K562 (cell line): Measurements from ENCODE around the gene NCL. TPM values are rescaled to one million over a fixed set of nuclear protein-coding genes. Genes with fewer than 3 reads are reported as not detected.
A peak's percentile ranks its signal among the peaks of the same experiment; 100 is the strongest.

Source experiments
- ATAC-seq: fragments of 200-7000 bp; cut with Tn5 transposase; 3 replicates; pipeline ENCODE4 v1.9.1; 2020; ENCODE audit warnings: moderate library complexity
- BruUV-seq: library from RNA; stranded (reverse); fragments of 400-500 nt; replicated peaks from 2 replicates; lab custom pipeline; 2021; lab: Mats Ljungman, UMichigan
- CTCF ChIA-PET: fragments of 300-600 bp; formaldehyde crosslinking; extraction: SDS; loops from one replicate; lab custom pipeline; 2021; ENCODE audit warnings: low intra/inter-chr PET ratio; lab: Yijun Ruan, JAX
- POLR2A ChIA-PET: fragments of 300-600, 350-650 bp; sonication (Branson Sonifier 250); formaldehyde crosslinking; extraction: SDS; loops from one replicate; lab custom pipeline; 2021; ENCODE audit warnings: antibody characterized with exemption, inconsistent platforms; lab: Yijun Ruan, JAX
- DNase-seq, 4 experiments: peaks; one replicate each; pipeline versions ENCODE4 v3.0.0 to v3.0.0-alpha.2; 2011 to 2018; ENCODE audit warnings: low spot score in 3 of 4, mixed read lengths in 3 of 4; ENCODE audit errors: extremely low read depth in 1 of 4
- FAIRE-seq: peaks from 2 replicates; lab custom pipeline; 2011; peaks lifted over from hg19 to GRCh38; lab: Jason Lieb, UNC
- H2AFZ ChIP-seq: 2 replicates; pipeline ENCODE4 v1.6.0; 2011; ENCODE audit warnings: low read depth, low read length, control low read depth, inconsistent platforms
- H3K27ac ChIP-seq: fragments of 200-600 bp; 3 replicates; pipeline ENCODE4 v1.8.0; 2011; ENCODE audit warnings: low read depth, mild to moderate bottlenecking, control low read depth, inconsistent platforms, low read length, moderate library complexity, mixed read lengths; ENCODE audit errors: extremely low read depth
- H3K27me3 ChIP-seq, 2 experiments: fragments of 300-600 bp in 1 of 2; 2 replicates in 1 of 2; 3 replicates in 1 of 2; pipeline versions ENCODE4 v1.6.0 to v1.8.0; 2011; ENCODE audit warnings: inconsistent platforms in 2 of 2, low read length in 2 of 2, mild to moderate bottlenecking in 1 of 2, mixed read lengths in 1 of 2, moderate library complexity in 1 of 2; ENCODE audit not compliant: control insufficient read depth in 2 of 2, insufficient read depth in 2 of 2
- H3K36me3 ChIP-seq: fragments of 300-600 bp; 3 replicates; pipeline ENCODE4 v1.8.0; 2011; ENCODE audit warnings: mild to moderate bottlenecking, low read length, inconsistent platforms; ENCODE audit not compliant: control insufficient read depth, insufficient read depth
- H3K4me1 ChIP-seq, 2 experiments: fragments of 200-600 bp in 1 of 2; replicated peaks in 1 of 2; 2 replicates in 1 of 2; 3 replicates in 1 of 2; pipeline versions ENCODE4 v1.5.1 to v1.8.0; 2011; ENCODE audit warnings: inconsistent platforms in 2 of 2, low read length in 2 of 2, mild to moderate bottlenecking in 1 of 2, mixed read lengths in 1 of 2, moderate library complexity in 1 of 2; ENCODE audit not compliant: control insufficient read depth in 2 of 2, insufficient read depth in 2 of 2
- H3K4me2 ChIP-seq: 2 replicates; pipeline ENCODE4 v1.6.1; 2011; ENCODE audit warnings: low read length, control low read depth, inconsistent platforms, mixed read lengths; ENCODE audit not compliant: insufficient read depth
- H3K4me3 ChIP-seq: fragments of 200-600 bp; sonication (generic), shearing (Covaris generic); 2 replicates; pipeline ENCODE4 v1.5.1; 2016; ENCODE audit warnings: control low read depth, inconsistent platforms
- H3K79me2 ChIP-seq: fragments of 200-600 bp; 3 replicates; pipeline ENCODE4 v1.8.0; 2011; ENCODE audit warnings: low read length, inconsistent platforms; ENCODE audit not compliant: control insufficient read depth, insufficient read depth
- H3K9ac ChIP-seq, 2 experiments: 2 replicates each; pipeline versions ENCODE4 v1.6.0 to v1.6.1; 2011; ENCODE audit warnings: low read depth in 2 of 2, low read length in 2 of 2, control low read depth in 1 of 2, inconsistent platforms in 1 of 2, mild to moderate bottlenecking in 1 of 2, mixed read lengths in 1 of 2; ENCODE audit not compliant: insufficient read depth in 1 of 2
- H3K9me1 ChIP-seq: one replicate; pipeline ENCODE4 v1.6.0; 2011; ENCODE audit warnings: inconsistent platforms, mild to moderate bottlenecking, low read length, moderate library complexity; ENCODE audit not compliant: control insufficient read depth, insufficient read depth
- H3K9me3 ChIP-seq: replicated peaks from 2 replicates; pipeline ENCODE4 v1.5.1; 2011; ENCODE audit warnings: low read depth, low read length, inconsistent platforms; ENCODE audit not compliant: control insufficient read depth, insufficient read depth
- H4K20me1 ChIP-seq: replicated peaks from 2 replicates; pipeline ENCODE4 v1.6.1; 2011; ENCODE audit warnings: low read length, inconsistent platforms, mixed read lengths; ENCODE audit not compliant: control insufficient read depth, insufficient read depth
- CBFA2T2 ChIP-seq: fragments of 450-650 bp; conservative IDR thresholded peaks from 2 replicates; pipeline ENCODE4 v1.6.1; 2017; ENCODE audit warnings: mild to moderate bottlenecking
- DIDO1 ChIP-seq: fragments of 450-650 bp; IDR thresholded peaks from 2 replicates; pipeline ENCODE4 v1.6.1; 2016; ENCODE audit warnings: low read depth, missing biosample characterization, missing genetic modification characterization
- MAFG ChIP-seq: fragments of 450-650 bp; conservative IDR thresholded peaks from 2 replicates; pipeline ENCODE4 v1.6.1; 2016; ENCODE audit warnings: missing genetic modification characterization, missing compliant biosample characterization
- NCOR1 ChIP-seq: fragments of 450-650 bp; IDR thresholded peaks from 2 replicates; pipeline ENCODE4 v1.6.1; 2016; ENCODE audit warnings: mild to moderate bottlenecking, moderate library complexity
- PKNOX1 ChIP-seq: fragments of 450-650 bp; IDR thresholded peaks from 2 replicates; pipeline ENCODE4 v1.6.1; 2016
- PREB ChIP-seq: sonication (generic); formaldehyde crosslinking; IDR thresholded peaks from 2 replicates; pipeline ENCODE4 v1.8.1; 2023; ENCODE audit warnings: mild to moderate bottlenecking, missing genetic modification reagents
- SMC3 ChIP-seq: conservative IDR thresholded peaks from 2 replicates; pipeline ENCODE4 v1.6.1; 2011; ENCODE audit warnings: low read depth, low read length, improper control_type of control experiment; ENCODE audit not compliant: insufficient read depth
- SNIP1 ChIP-seq: fragments of 450-650 bp; IDR thresholded peaks from 2 replicates; pipeline ENCODE4 v1.7.1; 2017; ENCODE audit warnings: low read depth, mild to moderate bottlenecking
- TCF3 ChIP-seq: sonication (generic); formaldehyde crosslinking; IDR thresholded peaks from 2 replicates; pipeline ENCODE4 v1.4.0; 2020; ENCODE audit warnings: mild to moderate bottlenecking, missing genetic modification reagents
- ZNF384 ChIP-seq: IDR thresholded peaks from 2 replicates; pipeline ENCODE4 v1.6.1; 2012; ENCODE audit warnings: low read depth, low read length, improper control_type of control experiment
- WGBS: fragments of 100-300 bp; shearing (Covaris generic); methylation state at CpG from one replicate; pipeline ENCODE4 v1.1.6; 2016; ENCODE audit warnings: low coverage, mixed read lengths; ENCODE audit not compliant: insufficient coverage; ENCODE audit errors: missing lambda C conversion rate; 5-methylcytosine and 5-hydroxymethylcytosine counted together
- in situ Hi-C: fragments of 300-500 bp; cut with MboI; formaldehyde crosslinking; loops from 4 replicates; pipeline ENCODE4 v1.15.0; 2018; ENCODE audit warnings: inconsistent platforms, mixed read lengths
- intact Hi-C: fragments of 100-400 bp; cut with micrococcal nuclease; formaldehyde crosslinking; loops from 2 replicates; pipeline ENCODE4 v1.14.2; 2022
- polyA plus RNA-seq, 8 experiments: library from polyadenylated mRNA; depleted of rRNA in 4 of 8; stranded (reverse) in 5 of 8; unstranded in 3 of 8; fragments of >200 nt; fragmentation: Nextera tagmentation in 2 of 8; fragmentation: Illumina TruSeq in 1 of 8; extraction: Ambion mirVana in 2 of 8; extraction: Trizol in 1 of 8; gene quantifications; 2 replicates each; pipeline versions ENCODE4 v1.2.1 to v1.2.3, GENCODE V29; 2011 to 2014; ENCODE audit warnings: inconsistent platforms in 1 of 8, missing spikeins in 1 of 8
- total RNA-seq, 7 experiments: library from RNA; depleted of rRNA in 6 of 7; stranded (reverse); fragments of >200 nt in 6 of 7; fragmentation: Illumina TruSeq in 2 of 7; extraction: Trizol in 2 of 7; gene quantifications; 2 replicates each; pipeline versions ENCODE4 v1.2.1 to v1.2.3, GENCODE V29; 2011 to 2021; ENCODE audit warnings: low replicate concordance in 1 of 7

The NCL gene
- total and polyA plus RNA-seq, 9 of the 15 experiments (the other 6 are each of a cell fraction or from before 2014, with no cell fraction given), result 80.9 to 732 (median 361) TPM

GRCh38 chr2:231429901-231430300 is 34.4 kb downstream of the NCL start (continued):
- TF ChIP-seq MAFG (tag), result no peak
- no peak for TF ChIP-seq SNIP1
- TF ChIP-seq CBFA2T2, result peak; percentile 71
- peak; percentile 67 for TF ChIP-seq NCOR1
- TF ChIP-seq TCF3 (CRISPR knock-in tag), result peak; percentile 68
- no peak for TF ChIP-seq PREB
- no peak for TF ChIP-seq SMC3
- TF ChIP-seq ZNF384, result no peak

GRCh38 chr2:231429152-231429551 is 35.1 kb downstream of the NCL start:
- no peaks in the 10 kb centered on the region for H3K79me2 ChIP-seq
- no peaks in the 10 kb centered on the region for H3K9me1 ChIP-seq
- H3K4me3 ChIP-seq, result no peak overlapping the region
- no TSS peak for BruUV-seq
- no peak overlapping the region for H3K27ac ChIP-seq
- ChIA-PET POLR2A (interaction anchor here (0.7 to 1.0 kb wide), 2 partner anchors 21 to 191 kb away, joined by 3 to 4 read pairs; no protein-coding TSS in a partner anchor), CTCF (no interaction called here)
- intact Hi-C loops, result no loop called here
- peaks cover 0 to 19% of the 10 kb centered on the region in 2 experiments; a peak in 3 of 5 replicates for H3K27me3 ChIP-seq
- ATAC-seq (no peak), FAIRE-seq (no peak), DNase-seq (no peak)
- in situ Hi-C loops, result no loop called here
- H3K4me1 ChIP-seq, result no peaks in the 10 kb centered on the region
- peaks cover 2% of the 10 kb centered on the region; the same call in 1 of the 2 replicates for H3K9me3 ChIP-seq
- H3K9ac ChIP-seq, result no peak overlapping the region
- H3K36me3 ChIP-seq, result no peaks in the 10 kb centered on the region
- H3K4me2 ChIP-seq, result no peak overlapping the region
- no peaks in the 10 kb centered on the region for H4K20me1 ChIP-seq
- TF ChIP-seq PKNOX1 (peak; percentile 49), DIDO1 (tag) (no peak)
- WGBS, result 4% methylated on average over 5 of the region's 6 CpGs
- H2AFZ ChIP-seq, result 0 out of 2 replicates have a peak overlapping the region, but pooled peaks have one; percentile 16
